Measurements from ENCODE around the gene SCUBE3.

The SCUBE3 gene

GRCh38 chr6:35208419-35208818 is 5.3 kb upstream of the SCUBE3 start:
- peaks cover 71% of the 10 kb centered on the region for H3K27me3 Mint-ChIP-seq (ENCODE audit: low read depth)
- H3K9me3 Mint-ChIP-seq, result no peaks in the 10 kb centered on the region
- TF ChIP-seq CTCF (IDR thresholded peaks at IDR 0.05; ENCODE audit: unreplicated experiment in 3 of 3), result no peak
- H3K36me3 Mint-ChIP-seq (ENCODE audit: low read depth), result no peaks in the 10 kb centered on the region
- peaks cover 6% of the 10 kb centered on the region for H3K4me1 Mint-ChIP-seq
- H3K27ac Mint-ChIP-seq, result no peak overlapping the region
- H3K4me3 Mint-ChIP-seq, result no peak overlapping the region

GRCh38 chr6:35209081-35209480 is 4.7 kb upstream of the SCUBE3 start:
- Mint-ChIP-seq H3K9me3 (no peaks in the 10 kb centered on the region), H3K27me3 (ENCODE audit: low read depth) (peaks cover 72% of the 10 kb centered on the region)
- TF ChIP-seq CTCF (IDR thresholded peaks at IDR 0.05; ENCODE audit: unreplicated experiment in 3 of 3), result no peak

GRCh38 chr6:35209622-35210247 is 4.0 kb upstream of the SCUBE3 start:
- Mint-ChIP-seq H3K36me3 (ENCODE audit: low read depth) (no peaks in the 10 kb centered on the region), H3K9me3 (no peaks in the 10 kb centered on the region), H3K27ac (no peak overlapping the region), H3K4me1 (peaks cover 7% of the 10 kb centered on the region), H3K4me3 (no peak overlapping the region), H3K27me3 (ENCODE audit: low read depth) (peaks cover 68% of the 10 kb centered on the region)
- no peak for TF ChIP-seq CTCF (IDR thresholded peaks at IDR 0.05; ENCODE audit: unreplicated experiment in 3 of 3)

More at GRCh38 chr6:35209081-35209480, 4.7 kb upstream of the SCUBE3 start:
- Mint-ChIP-seq H3K4me3 (no peak overlapping the region), H3K36me3 (ENCODE audit: low read depth) (no peaks in the 10 kb centered on the region), H3K4me1 (peaks cover 6% of the 10 kb centered on the region), H3K27ac (no peak overlapping the region)

- Mint-ChIP-seq H3K36me3 (ENCODE audit: low read depth) (no peaks in the 10 kb centered on the region), H3K27ac (peak overlapping the region; percentile 47 to 87 (median 78)), H3K27me3 (ENCODE audit: low read depth) (peaks cover 52% of the 10 kb centered on the region), H3K9me3 (no peaks in the 10 kb centered on the region), H3K4me3 (peak overlapping the region; percentile 89 to 94 (median 89)), H3K4me1 (peaks cover 43% of the 10 kb centered on the region)
- no peak for TF ChIP-seq CTCF (IDR thresholded peaks at IDR 0.05; ENCODE audit: unreplicated experiment in 3 of 3)
Observed at GRCh38 chr6:35213298-35213791, 411 bp upstream of the SCUBE3 start.

GRCh38 chr6:35214869-35215664 is 1.3 kb downstream of the SCUBE3 start:
- Mint-ChIP-seq H3K4me1 (peaks cover 55% of the 10 kb centered on the region), H3K4me3 (peak overlapping the region; percentile 77 to 86 (median 80)), H3K27ac (peak overlapping the region; percentile 28 to 90 (median 78)), H3K9me3 (no peaks in the 10 kb centered on the region), H3K27me3 (ENCODE audit: low read depth) (peaks cover 40% of the 10 kb centered on the region), H3K36me3 (ENCODE audit: low read depth) (no peaks in the 10 kb centered on the region)
- TF ChIP-seq CTCF (IDR thresholded peaks at IDR 0.05; ENCODE audit: unreplicated experiment in 3 of 3), result no peak
